Measurements from ENCODE around the gene ANKRD23.
"Not testable (repeated sequence)": the region's sequence is repeated elsewhere in the genome, so short reads cannot be mapped to it uniquely, and the experiment has no call there.

Gene ANKRD23

DNA sequence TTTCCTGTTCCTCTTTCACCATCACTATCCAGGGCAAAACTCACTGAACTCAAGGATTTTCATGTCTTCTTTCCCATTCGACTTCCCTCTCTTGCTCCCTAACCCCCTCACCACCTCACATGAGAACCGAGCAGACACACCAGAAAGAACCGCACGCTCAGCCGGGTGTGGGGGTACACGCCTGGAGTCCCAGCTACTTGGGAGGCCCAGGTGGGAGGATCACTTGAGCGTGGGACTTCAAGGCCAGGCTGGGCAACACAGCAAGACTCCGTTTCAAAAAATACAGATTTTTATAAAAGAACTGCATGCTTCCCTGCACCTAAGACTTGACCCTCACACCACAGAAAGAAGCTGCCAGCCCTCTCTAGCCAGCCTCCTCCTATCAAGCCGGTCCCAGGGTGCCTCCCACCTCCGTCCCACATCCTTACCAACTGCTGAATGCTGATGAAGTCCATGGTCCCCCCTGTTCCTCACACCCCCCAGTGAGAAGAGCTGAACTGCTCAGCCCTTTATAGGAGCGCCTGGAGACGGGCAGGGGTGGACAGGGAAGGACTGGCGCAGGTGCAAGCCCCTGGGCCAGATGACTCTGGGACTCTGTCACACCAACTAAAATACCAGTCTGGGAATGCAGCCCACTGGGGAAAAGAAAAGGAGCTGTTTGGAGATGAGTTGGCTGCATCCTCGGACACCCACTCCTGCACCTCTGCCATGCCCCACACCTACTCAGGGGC lies at the start of gene ANKRD23:
Gene ANKRD23, minus strand, starts transcription at position 484 of the 731 bp plus-strand sequence. Its CDS starts 29 bp downstream, at position 455.
- Histone ChIP-seq H3K36me3 (ENCODE audit: insufficient read depth, low read length) (no peaks in the 10 kb centered on the region), H3K27ac (ENCODE audit: low read depth, low read length) (no peak within 1 kb of the TSS), H3K4me3 (ENCODE audit: low read depth, low read length) (no peak within 1 kb of the TSS), H3K27me3 (ENCODE audit: insufficient read depth, low read length) (no peaks in the 10 kb centered on the region), H2AFZ (ENCODE audit: low read length, unreplicated experiment) (no peak within 1 kb of the TSS), H3K4me1 (ENCODE audit: control insufficient read depth, insufficient read depth, low read length, unreplicated experiment) (no peaks in the 10 kb centered on the region), H3K79me2 (ENCODE audit: control insufficient read depth, insufficient read depth, low read length, unreplicated experiment) (no peaks in the 10 kb centered on the region)

DNA sequence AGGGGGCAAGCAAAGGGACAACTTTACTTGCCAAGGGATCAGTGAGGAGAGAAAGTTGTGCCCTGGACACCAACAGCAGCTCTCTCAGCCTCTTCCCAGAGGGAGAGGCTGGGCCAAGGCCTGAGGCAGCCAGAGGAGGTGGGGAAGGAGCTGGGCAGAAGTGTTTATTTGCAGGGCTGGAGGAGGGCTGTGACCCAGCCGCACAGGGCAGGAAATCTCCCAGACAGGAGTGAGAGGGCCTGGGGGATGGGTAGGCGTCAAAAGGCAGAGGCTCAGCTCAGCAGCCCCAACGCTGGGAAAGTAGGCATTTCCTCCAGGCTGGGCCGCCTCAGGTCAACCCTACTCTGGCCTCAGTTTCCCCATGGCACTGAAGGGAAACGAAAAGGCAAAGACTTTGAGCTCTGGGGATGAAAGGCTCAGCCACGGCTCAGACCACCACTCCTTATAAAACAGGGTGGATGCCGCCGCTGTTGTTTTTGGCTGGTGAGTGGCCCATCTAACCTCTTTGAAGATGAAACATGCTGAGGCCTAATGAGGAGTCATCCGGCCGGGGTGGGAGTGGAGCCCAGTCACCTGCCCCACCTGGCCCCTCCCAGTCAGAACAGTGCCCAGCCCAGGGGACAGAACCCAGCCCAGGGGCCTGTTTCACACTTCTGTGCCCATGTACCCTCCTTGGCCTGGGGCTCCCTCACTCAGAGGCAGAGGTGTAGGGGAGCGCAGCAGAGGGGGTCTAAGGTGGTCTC lies 47.9 kb upstream of the ANKRD23 start:
- no peaks in the 10 kb centered on the region for H3K36me3 ChIP-seq (ENCODE audit: insufficient read depth, low read length)
- H3K79me2 ChIP-seq (ENCODE audit: control insufficient read depth, insufficient read depth, low read length, unreplicated experiment), result no peaks in the 10 kb centered on the region
- H3K27me3 ChIP-seq (ENCODE audit: insufficient read depth, low read length), result no peaks in the 10 kb centered on the region
- H2AFZ ChIP-seq (ENCODE audit: low read length, unreplicated experiment), result no peak overlapping the region
- H3K4me1 ChIP-seq (ENCODE audit: control insufficient read depth, insufficient read depth, low read length, unreplicated experiment), result no peaks in the 10 kb centered on the region
- H3K27ac ChIP-seq (ENCODE audit: low read depth, low read length), result no peak overlapping the region
- H3K4me3 ChIP-seq (ENCODE audit: low read depth, low read length), result no peak overlapping the region

GRCh38 chr2:96890726-96891385 lies 47.0 kb upstream of the ANKRD23 start:
- H3K79me2 ChIP-seq (ENCODE audit: control insufficient read depth, insufficient read depth, low read length, unreplicated experiment), result no peaks in the 10 kb centered on the region
- no peaks in the 10 kb centered on the region for H3K4me1 ChIP-seq (ENCODE audit: control insufficient read depth, insufficient read depth, low read length, unreplicated experiment)
- H3K27me3 ChIP-seq (ENCODE audit: insufficient read depth, low read length), result no peaks in the 10 kb centered on the region
- H2AFZ ChIP-seq (ENCODE audit: low read length, unreplicated experiment), result no peak overlapping the region
- H3K4me3 ChIP-seq (ENCODE audit: low read depth, low read length), result no peak overlapping the region
- H3K36me3 ChIP-seq (ENCODE audit: insufficient read depth, low read length), result no peaks in the 10 kb centered on the region
- H3K27ac ChIP-seq (ENCODE audit: low read depth, low read length), result no peak overlapping the region

- no peak overlapping the region for H2AFZ ChIP-seq (ENCODE audit: low read length, unreplicated experiment)
- H3K27ac ChIP-seq (ENCODE audit: low read depth, low read length), result no peak overlapping the region
- H3K4me3 ChIP-seq (ENCODE audit: low read depth, low read length), result no peak overlapping the region
- H3K4me1 ChIP-seq (ENCODE audit: control insufficient read depth, insufficient read depth, low read length, unreplicated experiment), result no peaks in the 10 kb centered on the region
- H3K27me3 ChIP-seq (ENCODE audit: insufficient read depth, low read length), result no peaks in the 10 kb centered on the region
- no peaks in the 10 kb centered on the region for H3K79me2 ChIP-seq (ENCODE audit: control insufficient read depth, insufficient read depth, low read length, unreplicated experiment)
- H3K36me3 ChIP-seq (ENCODE audit: insufficient read depth, low read length), result no peaks in the 10 kb centered on the region
These were observed 46.4 kb upstream of the ANKRD23 start for GRCh38 chr2:96890252-96890651.

DNA sequence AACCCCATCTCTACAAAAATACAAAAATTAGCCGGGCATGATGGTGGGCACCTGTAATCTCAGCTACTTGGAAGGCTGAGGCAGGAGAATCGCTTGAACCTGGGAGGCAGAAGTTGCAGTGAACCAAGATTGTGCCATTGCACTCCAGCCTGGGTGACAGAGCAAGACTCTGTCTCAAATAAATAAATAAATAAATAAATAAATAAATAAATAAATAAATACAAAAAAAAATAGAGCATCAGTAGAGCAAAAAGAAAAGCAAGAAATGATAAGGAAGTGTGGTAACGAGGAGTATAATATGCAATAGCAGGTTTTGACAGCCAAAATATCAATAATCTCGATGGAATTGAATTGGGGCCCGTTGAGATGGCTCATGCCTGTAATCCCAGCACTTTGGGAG lies 45.7 kb upstream of the ANKRD23 start:
- not testable (repeated sequence) for H3K4me1 ChIP-seq (ENCODE audit: control insufficient read depth, insufficient read depth, low read length, unreplicated experiment); H3K4me3 ChIP-seq (ENCODE audit: low read depth, low read length); H2AFZ ChIP-seq (ENCODE audit: low read length, unreplicated experiment); H3K79me2 ChIP-seq (ENCODE audit: control insufficient read depth, insufficient read depth, low read length, unreplicated experiment); H3K27me3 ChIP-seq (ENCODE audit: insufficient read depth, low read length); H3K36me3 ChIP-seq (ENCODE audit: insufficient read depth, low read length); H3K27ac ChIP-seq (ENCODE audit: low read depth, low read length)

- H2AFZ ChIP-seq (ENCODE audit: low read length, unreplicated experiment), result no peak overlapping the region
- no peak overlapping the region for H3K27ac ChIP-seq (ENCODE audit: low read depth, low read length)
- no peaks in the 10 kb centered on the region for H3K4me1 ChIP-seq (ENCODE audit: control insufficient read depth, insufficient read depth, low read length, unreplicated experiment)
- H3K36me3 ChIP-seq (ENCODE audit: insufficient read depth, low read length), result no peaks in the 10 kb centered on the region
- peaks cover 3% of the 10 kb centered on the region for H3K27me3 ChIP-seq (ENCODE audit: insufficient read depth, low read length)
- no peaks in the 10 kb centered on the region for H3K79me2 ChIP-seq (ENCODE audit: control insufficient read depth, insufficient read depth, low read length, unreplicated experiment)
- H3K4me3 ChIP-seq (ENCODE audit: low read depth, low read length), result no peak overlapping the region
These were observed 44.5 kb upstream of the ANKRD23 start for GRCh38 chr2:96888072-96889011.

DNA sequence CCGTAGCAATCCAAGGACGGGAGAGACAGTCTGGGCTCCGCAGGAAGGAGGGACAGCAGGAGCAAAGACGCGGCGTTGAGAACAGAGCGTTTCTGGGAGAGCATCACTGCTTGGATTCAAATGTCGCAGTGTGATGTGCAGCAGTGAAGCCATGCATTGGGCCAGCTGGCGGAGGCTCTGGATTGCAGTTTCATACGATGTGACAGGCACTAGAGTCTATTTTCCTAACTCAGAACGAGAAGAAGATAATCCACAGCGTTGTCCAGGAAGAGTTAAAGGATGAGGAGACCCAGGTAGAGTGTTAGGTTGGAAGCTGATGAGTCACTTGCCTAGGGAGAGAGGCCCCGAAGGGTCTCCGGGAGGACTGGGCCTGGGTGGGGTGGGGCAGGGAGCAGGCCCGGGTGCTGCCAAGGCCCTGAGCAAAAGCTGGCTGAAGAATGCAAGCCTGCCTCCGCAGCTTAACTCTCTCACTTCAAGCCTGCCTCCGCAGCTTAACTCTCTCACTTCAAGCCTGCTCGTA lies 43.7 kb upstream of the ANKRD23 start:
- no peaks in the 10 kb centered on the region for H3K4me1 ChIP-seq (ENCODE audit: control insufficient read depth, insufficient read depth, low read length, unreplicated experiment)
- no peak overlapping the region for H2AFZ ChIP-seq (ENCODE audit: low read length, unreplicated experiment)
- H3K27me3 ChIP-seq (ENCODE audit: insufficient read depth, low read length), result peaks cover 11% of the 10 kb centered on the region
- H3K79me2 ChIP-seq (ENCODE audit: control insufficient read depth, insufficient read depth, low read length, unreplicated experiment), result no peaks in the 10 kb centered on the region
- no peak overlapping the region for H3K27ac ChIP-seq (ENCODE audit: low read depth, low read length)
- H3K4me3 ChIP-seq (ENCODE audit: low read depth, low read length), result no peak overlapping the region
- no peaks in the 10 kb centered on the region for H3K36me3 ChIP-seq (ENCODE audit: insufficient read depth, low read length)

GRCh38 chr2:96885432-96886347 lies 41.9 kb upstream of the ANKRD23 start:
- Histone ChIP-seq H3K27me3 (ENCODE audit: insufficient read depth, low read length) (peaks cover 17% of the 10 kb centered on the region), H3K27ac (ENCODE audit: low read depth, low read length) (no peak overlapping the region), H3K79me2 (ENCODE audit: control insufficient read depth, insufficient read depth, low read length, unreplicated experiment) (no peaks in the 10 kb centered on the region), H3K36me3 (ENCODE audit: insufficient read depth, low read length) (no peaks in the 10 kb centered on the region), H2AFZ (ENCODE audit: low read length, unreplicated experiment) (no peak overlapping the region), H3K4me3 (ENCODE audit: low read depth, low read length) (no peak overlapping the region), H3K4me1 (ENCODE audit: control insufficient read depth, insufficient read depth, low read length, unreplicated experiment) (no peaks in the 10 kb centered on the region)

- no peaks in the 10 kb centered on the region for H3K36me3 ChIP-seq (ENCODE audit: insufficient read depth, low read length)
- H3K27ac ChIP-seq (ENCODE audit: low read depth, low read length), result no peak overlapping the region
- H2AFZ ChIP-seq (ENCODE audit: low read length, unreplicated experiment), result no peak overlapping the region
- H3K27me3 ChIP-seq (ENCODE audit: insufficient read depth, low read length), result peaks cover 17% of the 10 kb centered on the region
- no peaks in the 10 kb centered on the region for H3K4me1 ChIP-seq (ENCODE audit: control insufficient read depth, insufficient read depth, low read length, unreplicated experiment)
- no peaks in the 10 kb centered on the region for H3K79me2 ChIP-seq (ENCODE audit: control insufficient read depth, insufficient read depth, low read length, unreplicated experiment)
- H3K4me3 ChIP-seq (ENCODE audit: low read depth, low read length), result no peak overlapping the region
These were observed 40.7 kb upstream of the ANKRD23 start for GRCh38 chr2:96884299-96885094.

Data from ACC112 (cell line).